K562 (cell line): Measurements from ENCODE around the gene RAB13. TPM values are rescaled to one million over a fixed set of nuclear protein-coding genes. Genes with fewer than 3 reads are reported as not detected.

Source experiments
- NCOA4 ChIP-seq: fragments of 450-650 bp; IDR thresholded peaks from 2 replicates; pipeline ENCODE4 v1.6.1; 2018; ENCODE audit warnings: mild to moderate bottlenecking; ENCODE audit not compliant: partially characterized antibody
- NFRKB ChIP-seq: fragments of 450-650 bp; IDR thresholded peaks from 2 replicates; pipeline ENCODE4 v1.6.1; 2016; ENCODE audit warnings: low read depth
- PCBP1 ChIP-seq: fragments of 200-400 bp; formaldehyde crosslinking; IDR thresholded peaks from 2 replicates; pipeline ENCODE4 v1.6.1; 2018; ENCODE audit warnings: mild to moderate bottlenecking, low read depth, low read length; ENCODE audit not compliant: poor library complexity, severe bottlenecking
- PCBP2 ChIP-seq: fragments of 200-400 bp; formaldehyde crosslinking; IDR thresholded peaks from 2 replicates; pipeline ENCODE4 v1.6.1; 2018; ENCODE audit warnings: low read length, low read depth, mild to moderate bottlenecking, moderate library complexity; ENCODE audit not compliant: poor library complexity, severe bottlenecking
- polyA plus RNA-seq, 8 experiments: library from polyadenylated mRNA; depleted of rRNA in 4 of 8; stranded (reverse) in 5 of 8; unstranded in 3 of 8; fragments of >200 nt; fragmentation: Nextera tagmentation in 2 of 8; fragmentation: Illumina TruSeq in 1 of 8; extraction: Ambion mirVana in 2 of 8; extraction: Trizol in 1 of 8; gene quantifications; 2 replicates each; pipeline versions ENCODE4 v1.2.1 to v1.2.3, GENCODE V29; 2011 to 2014; ENCODE audit warnings: inconsistent platforms in 1 of 8, missing spikeins in 1 of 8
- total RNA-seq, 7 experiments: library from RNA; depleted of rRNA in 6 of 7; stranded (reverse); fragments of >200 nt in 6 of 7; fragmentation: Illumina TruSeq in 2 of 7; extraction: Trizol in 2 of 7; gene quantifications; 2 replicates each; pipeline versions ENCODE4 v1.2.1 to v1.2.3, GENCODE V29; 2011 to 2021; ENCODE audit warnings: low replicate concordance in 1 of 7
- TF ChIP-seq, protein P1 (sequence below): sonication (generic); formaldehyde crosslinking; IDR thresholded peaks from 2 replicates; pipeline ENCODE4 v1.8.1; 2023; ENCODE audit warnings: missing genetic modification reagents, mild to moderate bottlenecking, borderline replicate concordance
- TF ChIP-seq, protein P2 (sequence below), 2 experiments: fragments of 250-450 bp in 1 of 2; fragments of 450-650 bp in 1 of 2; sonication (Bioruptor Pico) in 1 of 2; IDR thresholded peaks; 2 replicates each; pipeline versions ENCODE4 v1.6.1 to v1.8.0; 2016 to 2021; ENCODE audit warnings: mild to moderate bottlenecking in 2 of 2, moderate library complexity in 2 of 2, missing compliant biosample characterization in 1 of 2, missing genetic modification characterization in 1 of 2
- TF ChIP-seq, protein P3 (sequence below): fragments of 450-650 bp; IDR thresholded peaks from 2 replicates; pipeline ENCODE4 v1.6.1; 2016; ENCODE audit warnings: mild to moderate bottlenecking

RAB13 gene
- total and polyA plus RNA-seq, 9 of the 15 experiments (the other 6 are each of a cell fraction or from before 2014, with no cell fraction given), result 22.3 to 100 (median 39.8) TPM

DNA sequence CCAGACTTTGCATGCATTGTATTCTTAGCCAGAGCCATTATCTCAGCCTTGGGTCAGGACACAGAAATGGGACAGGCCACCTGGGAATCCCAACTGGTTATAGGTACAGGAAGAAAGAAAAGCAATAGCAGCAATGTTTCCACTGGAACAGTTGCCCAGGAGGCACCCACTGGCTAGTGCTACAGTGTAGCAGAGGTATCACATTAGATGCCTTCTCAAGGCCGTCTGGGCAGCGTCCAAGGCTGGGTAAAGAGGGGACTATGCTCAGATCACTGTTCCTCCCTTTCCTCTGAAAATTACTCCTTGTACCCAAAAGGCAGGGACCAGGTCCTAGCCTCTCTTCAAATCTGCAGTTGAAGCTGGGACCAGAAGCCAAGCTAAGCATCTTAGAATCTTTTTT lies 15.8 kb downstream of the RAB13 start (continued):
- TF ChIP-seq, protein P1, sequence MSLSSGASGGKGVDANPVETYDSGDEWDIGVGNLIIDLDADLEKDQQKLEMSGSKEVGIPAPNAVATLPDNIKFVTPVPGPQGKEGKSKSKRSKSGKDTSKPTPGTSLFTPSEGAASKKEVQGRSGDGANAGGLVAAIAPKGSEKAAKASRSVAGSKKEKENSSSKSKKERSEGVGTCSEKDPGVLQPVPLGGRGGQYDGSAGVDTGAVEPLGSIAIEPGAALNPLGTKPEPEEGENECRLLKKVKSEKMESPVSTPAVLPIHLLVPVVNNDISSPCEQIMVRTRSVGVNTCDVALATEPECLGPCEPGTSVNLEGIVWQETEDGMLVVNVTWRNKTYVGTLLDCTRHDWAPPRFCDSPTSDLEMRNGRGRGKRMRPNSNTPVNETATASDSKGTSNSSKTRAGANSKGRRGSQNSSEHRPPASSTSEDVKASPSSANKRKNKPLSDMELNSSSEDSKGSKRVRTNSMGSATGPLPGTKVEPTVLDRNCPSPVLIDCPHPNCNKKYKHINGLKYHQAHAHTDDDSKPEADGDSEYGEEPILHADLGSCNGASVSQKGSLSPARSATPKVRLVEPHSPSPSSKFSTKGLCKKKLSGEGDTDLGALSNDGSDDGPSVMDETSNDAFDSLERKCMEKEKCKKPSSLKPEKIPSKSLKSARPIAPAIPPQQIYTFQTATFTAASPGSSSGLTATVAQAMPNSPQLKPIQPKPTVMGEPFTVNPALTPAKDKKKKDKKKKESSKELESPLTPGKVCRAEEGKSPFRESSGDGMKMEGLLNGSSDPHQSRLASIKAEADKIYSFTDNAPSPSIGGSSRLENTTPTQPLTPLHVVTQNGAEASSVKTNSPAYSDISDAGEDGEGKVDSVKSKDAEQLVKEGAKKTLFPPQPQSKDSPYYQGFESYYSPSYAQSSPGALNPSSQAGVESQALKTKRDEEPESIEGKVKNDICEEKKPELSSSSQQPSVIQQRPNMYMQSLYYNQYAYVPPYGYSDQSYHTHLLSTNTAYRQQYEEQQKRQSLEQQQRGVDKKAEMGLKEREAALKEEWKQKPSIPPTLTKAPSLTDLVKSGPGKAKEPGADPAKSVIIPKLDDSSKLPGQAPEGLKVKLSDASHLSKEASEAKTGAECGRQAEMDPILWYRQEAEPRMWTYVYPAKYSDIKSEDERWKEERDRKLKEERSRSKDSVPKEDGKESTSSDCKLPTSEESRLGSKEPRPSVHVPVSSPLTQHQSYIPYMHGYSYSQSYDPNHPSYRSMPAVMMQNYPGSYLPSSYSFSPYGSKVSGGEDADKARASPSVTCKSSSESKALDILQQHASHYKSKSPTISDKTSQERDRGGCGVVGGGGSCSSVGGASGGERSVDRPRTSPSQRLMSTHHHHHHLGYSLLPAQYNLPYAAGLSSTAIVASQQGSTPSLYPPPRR, result no peak
- TF ChIP-seq NFRKB (no peak), PCBP1 (no peak), PCBP2 (no peak), NCOA4 (no peak)
- TF ChIP-seq, protein P2, sequence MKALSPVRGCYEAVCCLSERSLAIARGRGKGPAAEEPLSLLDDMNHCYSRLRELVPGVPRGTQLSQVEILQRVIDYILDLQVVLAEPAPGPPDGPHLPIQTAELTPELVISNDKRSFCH (CRISPR knock-in tag; IDR thresholded peaks at IDR 0.05), result no peak
- TF ChIP-seq, protein P2 (tag; IDR thresholded peaks at IDR 0.05), result no peak
- TF ChIP-seq, protein P3, sequence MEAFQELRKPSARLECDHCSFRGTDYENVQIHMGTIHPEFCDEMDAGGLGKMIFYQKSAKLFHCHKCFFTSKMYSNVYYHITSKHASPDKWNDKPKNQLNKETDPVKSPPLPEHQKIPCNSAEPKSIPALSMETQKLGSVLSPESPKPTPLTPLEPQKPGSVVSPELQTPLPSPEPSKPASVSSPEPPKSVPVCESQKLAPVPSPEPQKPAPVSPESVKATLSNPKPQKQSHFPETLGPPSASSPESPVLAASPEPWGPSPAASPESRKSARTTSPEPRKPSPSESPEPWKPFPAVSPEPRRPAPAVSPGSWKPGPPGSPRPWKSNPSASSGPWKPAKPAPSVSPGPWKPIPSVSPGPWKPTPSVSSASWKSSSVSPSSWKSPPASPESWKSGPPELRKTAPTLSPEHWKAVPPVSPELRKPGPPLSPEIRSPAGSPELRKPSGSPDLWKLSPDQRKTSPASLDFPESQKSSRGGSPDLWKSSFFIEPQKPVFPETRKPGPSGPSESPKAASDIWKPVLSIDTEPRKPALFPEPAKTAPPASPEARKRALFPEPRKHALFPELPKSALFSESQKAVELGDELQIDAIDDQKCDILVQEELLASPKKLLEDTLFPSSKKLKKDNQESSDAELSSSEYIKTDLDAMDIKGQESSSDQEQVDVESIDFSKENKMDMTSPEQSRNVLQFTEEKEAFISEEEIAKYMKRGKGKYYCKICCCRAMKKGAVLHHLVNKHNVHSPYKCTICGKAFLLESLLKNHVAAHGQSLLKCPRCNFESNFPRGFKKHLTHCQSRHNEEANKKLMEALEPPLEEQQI, result no peak
